Nephron progenitor cell (in vitro differentiated cells): Measurements from ENCODE around the gene CYB5A.

Experiments used
- DNase-seq: peaks from one replicate; pipeline ENCODE4 v3.0.0; 2021
- H3K27ac Mint-ChIP-seq: 2 replicates; pipeline ENCODE4 v1.8.0; 2021; ENCODE audit warnings: mild to moderate bottlenecking, moderate library complexity, mixed read lengths
- H3K27me3 Mint-ChIP-seq: 2 replicates; pipeline ENCODE4 v1.8.0; 2021; ENCODE audit warnings: mild to moderate bottlenecking, low read depth, mixed read lengths; ENCODE audit not compliant: poor library complexity
- H3K36me3 Mint-ChIP-seq: 2 replicates; pipeline ENCODE4 v1.8.0; 2021; ENCODE audit warnings: low read depth, mixed read lengths
- H3K4me1 Mint-ChIP-seq: 2 replicates; pipeline ENCODE4 v1.8.0; 2021; ENCODE audit warnings: mixed read lengths
- H3K4me3 Mint-ChIP-seq: 2 replicates; pipeline ENCODE4 v1.8.0; 2021; ENCODE audit warnings: mild to moderate bottlenecking, moderate library complexity, mixed read lengths
- H3K9me3 Mint-ChIP-seq: 2 replicates; pipeline ENCODE4 v1.8.0; 2021; ENCODE audit warnings: mild to moderate bottlenecking, moderate library complexity, mixed read lengths
- CTCF ChIP-seq: fragments of 200-600 bp; sonication (generic); IDR thresholded peaks from 2 replicates; pipeline ENCODE4 v1.5.0; 2021; ENCODE audit warnings: antibody characterized with exemption

The CYB5A gene

GRCh38 chr18:74316257-74317170 is 24.8 kb upstream of the CYB5A start:
- Mint-ChIP-seq H3K4me3 (no peak overlapping the region), H3K9me3 (peaks cover 11% of the 10 kb centered on the region), H3K27ac (no peak overlapping the region), H3K36me3 (no peaks in the 10 kb centered on the region), H3K27me3 (no peaks in the 10 kb centered on the region), H3K4me1 (no peaks in the 10 kb centered on the region)
- TF ChIP-seq CTCF: no peak
- no peak for DNase-seq

- H3K4me3 Mint-ChIP-seq: no peak within 1 kb of the TSS
- no peaks in the 10 kb centered on the region for H3K4me1 Mint-ChIP-seq
- no peaks in the 10 kb centered on the region for H3K36me3 Mint-ChIP-seq
- no peak for DNase-seq
- peak within 1 kb of the TSS; percentile 56 for H3K27ac Mint-ChIP-seq
- H3K9me3 Mint-ChIP-seq: peaks cover 14% of the 10 kb centered on the region
- H3K27me3 Mint-ChIP-seq: no peaks in the 10 kb centered on the region
- no peak for TF ChIP-seq CTCF
Measured at GRCh38 chr18:74315464-74316256, 23.9 kb upstream of the CYB5A start, which contains the start of gene C18orf63. C18orf63 (plus strand) TSS chr18:74315839; CDS start chr18:74317866, 2,027 bp downstream.

GRCh38 chr18:74314759-74315463 is 23.1 kb upstream of the CYB5A start:
- Mint-ChIP-seq H3K36me3 (no peaks in the 10 kb centered on the region), H3K4me1 (no peaks in the 10 kb centered on the region), H3K27me3 (no peaks in the 10 kb centered on the region), H3K9me3 (peaks cover 18% of the 10 kb centered on the region), H3K27ac (peak overlapping the region; percentile 56), H3K4me3 (no peak overlapping the region)
- TF ChIP-seq CTCF: no peak
- DNase-seq: no peak

GRCh38 chr18:74311000-74311399 is 19.2 kb upstream of the CYB5A start:
- Mint-ChIP-seq H3K27me3 (peaks cover 2% of the 10 kb centered on the region), H3K36me3 (no peaks in the 10 kb centered on the region), H3K9me3 (peaks cover 22% of the 10 kb centered on the region), H3K4me1 (no peaks in the 10 kb centered on the region), H3K27ac (no peak overlapping the region), H3K4me3 (no peak overlapping the region)
- no peak for DNase-seq
- TF ChIP-seq CTCF: no peak

GRCh38 chr18:74310411-74310810 is 18.6 kb upstream of the CYB5A start:
- peaks cover 2% of the 10 kb centered on the region for H3K27me3 Mint-ChIP-seq
- peaks cover 19% of the 10 kb centered on the region for H3K9me3 Mint-ChIP-seq
- H3K4me3 Mint-ChIP-seq: no peak overlapping the region
- no peaks in the 10 kb centered on the region for H3K36me3 Mint-ChIP-seq
- no peak for DNase-seq
- H3K4me1 Mint-ChIP-seq: no peaks in the 10 kb centered on the region
- no peak overlapping the region for H3K27ac Mint-ChIP-seq
- no peak for TF ChIP-seq CTCF
